HG03571 (cell line): Measurements from ENCODE around the gene NAP1L4.

Experiments used
- ATAC-seq: cut with Tn5 transposase; IDR thresholded peaks from one replicate; pipeline ENCODE4 v1.9.1; 2021; ENCODE audit not compliant: unreplicated experiment

Gene NAP1L4

GRCh38 chr11:3010521-3011275, 18.6 kb upstream of the NAP1L4 start:
- ATAC-seq, result no peak

- no peak for ATAC-seq
These were observed 17.9 kb upstream of the NAP1L4 start for GRCh38 chr11:3010004-3010403.

GRCh38 chr11:3009481-3009880, 17.4 kb upstream of the NAP1L4 start:
- no peak for ATAC-seq

- no peak for ATAC-seq
These were observed 16.7 kb upstream of the NAP1L4 start for GRCh38 chr11:3008746-3009336.

- no peak for ATAC-seq
These were observed 15.4 kb upstream of the NAP1L4 start for GRCh38 chr11:3007404-3008010.

GRCh38 chr11:3006505-3007260, 14.6 kb upstream of the NAP1L4 start:
- ATAC-seq, result no peak

- ATAC-seq, result no peak
These were observed 12.4 kb upstream of the NAP1L4 start for GRCh38 chr11:3004481-3004880.

- ATAC-seq, result no peak
These were observed 11.5 kb upstream of the NAP1L4 start for GRCh38 chr11:3003396-3004231.

- ATAC-seq, result no peak
These were observed 10.7 kb upstream of the NAP1L4 start for GRCh38 chr11:3002871-3003270.

GRCh38 chr11:3002351-3002861, 10.3 kb upstream of the NAP1L4 start:
- no peak for ATAC-seq

- ATAC-seq, result no peak
These were observed 9.4 kb upstream of the NAP1L4 start for GRCh38 chr11:3001496-3001895.

GRCh38 chr11:3000032-3000961, 8.2 kb upstream of the NAP1L4 start:
- no peak for ATAC-seq

GRCh38 chr11:2999464-2999998, 7.4 kb upstream of the NAP1L4 start:
- ATAC-seq, result no peak

GRCh38 chr11:2998073-2998850, 6.1 kb upstream of the NAP1L4 start:
- no peak for ATAC-seq

- ATAC-seq, result no peak
These were observed 5.3 kb upstream of the NAP1L4 start for GRCh38 chr11:2997406-2997805.

GRCh38 chr11:2996976-2997375, 4.8 kb upstream of the NAP1L4 start:
- no peak for ATAC-seq

- no peak for ATAC-seq
These were observed 3.9 kb upstream of the NAP1L4 start for GRCh38 chr11:2995893-2996554.

GRCh38 chr11:2995031-2995561, 3.0 kb upstream of the NAP1L4 start:
- no peak for ATAC-seq
